ENCODE data around the gene PPM1L. TPM values are rescaled to one million over a fixed set of nuclear protein-coding genes. Genes with fewer than 3 reads are reported as not detected.

The PPM1L gene
- total RNA-seq, 1 experiment from 2014 or later = 7.3 TPM

GRCh38 chr3:161025911-161026310, 269.9 kb downstream of the PPM1L start:
- no peak overlapping the region for H3K4me3 Mint-ChIP-seq
- H3K27ac ChIP-seq (ENCODE audit: insufficient read length, low read depth, low read length) = no peak overlapping the region
- no CpG with 5 or more reads among the region's 1 CpG for WGBS (ENCODE audit: extremely low coverage, insufficient read length, low lambda C conversion rate)
- H2BK20ac ChIP-seq (ENCODE audit: low read depth, low read length, poor library complexity, severe bottlenecking) = no peak overlapping the region
- no peak overlapping the region for H3K14ac ChIP-seq (ENCODE audit: insufficient read depth, low read length)
- H3K4me2 ChIP-seq (ENCODE audit: insufficient read depth, insufficient read length, low read length) = no peak overlapping the region
- no peak overlapping the region for H3K9ac ChIP-seq (ENCODE audit: extremely low read depth, insufficient read length, low read length)
- H4K5ac ChIP-seq (ENCODE audit: insufficient read length, low read depth, low read length) = no peak overlapping the region
- DNase-seq = no peak
- peaks cover 10 to 12% of the 10 kb centered on the region in 2 experiments for H3K4me1 Mint-ChIP-seq
- no peak overlapping the region for H4K91ac ChIP-seq (ENCODE audit: insufficient read length, low read depth, low read length)
- H2BK5ac ChIP-seq (ENCODE audit: insufficient read length, low read length) = no peak overlapping the region
- no peaks in the 10 kb centered on the region for H3K79me1 ChIP-seq (ENCODE audit: insufficient read depth, low read depth, low read length, poor library complexity, severe bottlenecking)
- no peak overlapping the region for H2AK5ac ChIP-seq (ENCODE audit: insufficient read length, low read length)
- H3K23ac ChIP-seq (ENCODE audit: insufficient read length, low read depth, low read length) = no peak overlapping the region
- H3K56ac ChIP-seq (ENCODE audit: insufficient read length, low read depth, low read length) = no peak overlapping the region
- H3K27me3 ChIP-seq (ENCODE audit: insufficient read depth, low read length) = no peaks in the 10 kb centered on the region
- H2AFZ ChIP-seq (ENCODE audit: low read length) = no peak overlapping the region
- H3K9me3 Mint-ChIP-seq = peaks cover 20 to 22% of the 10 kb centered on the region in 2 experiments
- no peaks in the 10 kb centered on the region for H3K23me2 ChIP-seq (ENCODE audit: insufficient read length, low read depth, low read length, poor library complexity, severe bottlenecking)
- no peak overlapping the region for H4K8ac ChIP-seq (replicated peaks; ENCODE audit: insufficient read length, low read depth, low read length)
- no peak overlapping the region for H3K4ac ChIP-seq (ENCODE audit: low read depth, low read length)
- H3K18ac ChIP-seq (ENCODE audit: insufficient read length, low read depth, low read length) = no peak overlapping the region
- H4K20me1 ChIP-seq (ENCODE audit: control insufficient read depth, insufficient read depth, insufficient read length) = no peaks in the 10 kb centered on the region
- H2BK120ac ChIP-seq (ENCODE audit: low read depth, low read length, poor library complexity, severe bottlenecking) = no peak overlapping the region
- H3T11ph ChIP-seq (ENCODE audit: low read length) = no peak overlapping the region
- no peak for TF ChIP-seq CTCF (conservative IDR thresholded peaks at IDR 0.05)
- H3K27ac Mint-ChIP-seq = no peak overlapping the region
- H3K79me2 ChIP-seq (ENCODE audit: insufficient read depth, low read length) = no peaks in the 10 kb centered on the region
- no peak overlapping the region for H2BK15ac ChIP-seq (ENCODE audit: low read depth, low read length)
- H3K36me3 Mint-ChIP-seq (ENCODE audit: insufficient read depth in 1 of 3, low read depth in 3 of 3) = peaks cover 12 to 15% (median 14%) of the 10 kb centered on the region in 3 experiments
- H2BK12ac ChIP-seq (ENCODE audit: insufficient read length, low read depth, low read length) = no peak overlapping the region
- no peaks in the 10 kb centered on the region for H3K4me1 ChIP-seq (ENCODE audit: insufficient read depth, low read length)
- H3K27me3 Mint-ChIP-seq (ENCODE audit: low read depth) = no peaks in the 10 kb centered on the region
- no peaks in the 10 kb centered on the region for H3K9me3 ChIP-seq (ENCODE audit: control insufficient read depth, low read depth, low read length)
